Stimulated activated CD4-positive, alpha-beta T cell treated with anti-CD3 and anti-CD28 coated beads, Interleukin-15, amount 100 ng/mL, for 48 hours (primary cell): ENCODE measurements around the gene ALKBH6.

Experiments used
- DNase-seq, 2 donors: peaks; one replicate each; pipeline ENCODE4 v3.0.0-alpha.2; 2020; ENCODE audit warnings: low read depth in 2 of 2

ALKBH6 gene

DNA sequence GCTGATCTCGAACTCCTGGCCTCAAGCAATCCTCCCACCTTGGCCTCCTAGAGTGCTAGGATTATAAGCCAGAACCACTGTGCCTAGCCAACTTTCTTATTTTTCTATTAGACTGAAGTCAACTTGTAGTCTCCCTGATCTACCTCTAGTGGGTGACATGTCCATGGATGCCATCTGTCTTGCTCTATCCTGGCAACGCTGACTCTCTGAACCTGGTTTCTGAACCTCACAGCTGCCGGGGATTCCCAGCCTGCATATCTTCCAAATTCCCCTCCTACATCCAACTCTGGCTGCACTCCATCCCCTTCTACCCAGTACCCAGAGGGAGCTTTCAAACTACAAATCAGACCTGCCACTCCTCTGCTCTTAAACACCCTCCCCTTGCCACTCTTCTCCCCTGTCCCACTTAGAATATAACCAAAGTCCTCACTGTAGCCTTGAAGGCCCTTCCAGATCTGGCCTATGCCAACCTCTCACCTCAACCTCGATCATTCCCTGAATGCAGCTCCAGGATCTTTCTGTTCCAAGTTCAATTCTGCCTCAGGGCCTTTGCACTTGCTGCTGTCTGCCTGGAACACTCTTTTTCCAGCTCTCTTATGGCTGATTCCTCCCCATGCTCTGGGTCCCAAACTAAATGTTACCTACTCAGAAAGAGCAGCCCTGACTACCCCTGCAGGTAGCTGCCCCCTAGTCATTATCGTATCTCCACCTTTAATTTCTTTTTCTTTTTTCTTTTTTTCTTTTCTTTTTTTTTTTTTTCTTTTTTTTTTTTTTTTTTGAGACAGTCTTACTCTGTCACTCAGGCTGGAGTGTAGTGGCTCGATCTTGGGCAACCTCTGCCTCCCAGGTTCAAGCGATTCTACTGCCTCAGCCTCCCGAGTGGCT lies 16.5 kb upstream of the ALKBH6 start:
- no peak for DNase-seq

DNA sequence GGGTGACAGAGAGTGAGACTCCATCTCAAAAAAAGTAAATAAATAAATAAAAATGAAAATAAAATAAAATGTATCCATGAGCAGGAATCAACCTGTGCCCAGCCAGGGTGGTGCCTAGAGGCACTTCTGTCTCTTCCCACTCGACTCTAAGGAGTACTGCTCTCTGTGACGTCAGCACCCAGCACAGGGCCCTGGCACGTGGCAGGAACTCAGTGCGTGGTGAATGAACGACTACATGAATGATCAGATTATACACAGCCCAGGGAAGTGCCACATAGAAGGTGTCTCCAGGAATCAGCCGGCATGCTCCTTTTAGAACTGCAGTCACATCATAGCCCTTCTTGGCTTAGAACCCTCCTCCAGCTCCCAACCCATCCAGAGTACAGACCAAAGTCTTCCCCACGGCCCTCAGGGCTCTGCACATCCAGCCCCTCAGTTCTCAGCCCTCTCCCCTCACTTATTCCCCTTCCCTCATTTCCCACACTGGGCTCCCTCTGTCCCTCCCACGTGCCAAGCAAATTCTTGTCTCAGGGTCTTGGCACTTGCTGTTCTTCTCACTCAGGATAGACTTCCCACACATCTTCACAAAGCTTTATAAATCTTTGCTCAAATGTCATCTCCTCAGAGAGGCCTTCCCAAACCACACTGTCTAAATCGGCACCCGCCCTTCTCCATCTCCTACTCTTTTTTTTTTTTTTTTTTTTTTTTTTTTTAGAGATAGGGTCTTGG lies 14.5 kb upstream of the ALKBH6 start:
- DNase-seq: no peak

DNA sequence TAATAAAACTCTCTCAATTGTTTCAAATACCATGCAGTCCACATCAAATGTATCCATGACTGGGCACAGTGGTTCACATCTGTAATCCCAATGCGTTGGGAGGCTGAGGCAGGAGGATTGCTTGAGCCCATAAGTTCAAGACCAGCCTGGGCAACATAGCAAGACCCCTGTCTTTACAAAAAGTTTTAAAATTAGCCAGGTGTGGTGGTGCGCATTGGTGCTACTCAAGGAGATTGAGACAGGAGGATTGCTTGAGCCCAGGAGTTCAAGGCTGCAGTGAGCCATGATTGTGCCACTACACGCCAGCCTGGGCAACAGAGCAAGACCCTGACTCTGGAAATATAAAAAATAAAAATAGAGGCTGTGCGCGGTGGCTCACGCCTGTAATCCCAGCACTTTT lies 13.7 kb upstream of the ALKBH6 start:
- DNase-seq: no peak

DNA sequence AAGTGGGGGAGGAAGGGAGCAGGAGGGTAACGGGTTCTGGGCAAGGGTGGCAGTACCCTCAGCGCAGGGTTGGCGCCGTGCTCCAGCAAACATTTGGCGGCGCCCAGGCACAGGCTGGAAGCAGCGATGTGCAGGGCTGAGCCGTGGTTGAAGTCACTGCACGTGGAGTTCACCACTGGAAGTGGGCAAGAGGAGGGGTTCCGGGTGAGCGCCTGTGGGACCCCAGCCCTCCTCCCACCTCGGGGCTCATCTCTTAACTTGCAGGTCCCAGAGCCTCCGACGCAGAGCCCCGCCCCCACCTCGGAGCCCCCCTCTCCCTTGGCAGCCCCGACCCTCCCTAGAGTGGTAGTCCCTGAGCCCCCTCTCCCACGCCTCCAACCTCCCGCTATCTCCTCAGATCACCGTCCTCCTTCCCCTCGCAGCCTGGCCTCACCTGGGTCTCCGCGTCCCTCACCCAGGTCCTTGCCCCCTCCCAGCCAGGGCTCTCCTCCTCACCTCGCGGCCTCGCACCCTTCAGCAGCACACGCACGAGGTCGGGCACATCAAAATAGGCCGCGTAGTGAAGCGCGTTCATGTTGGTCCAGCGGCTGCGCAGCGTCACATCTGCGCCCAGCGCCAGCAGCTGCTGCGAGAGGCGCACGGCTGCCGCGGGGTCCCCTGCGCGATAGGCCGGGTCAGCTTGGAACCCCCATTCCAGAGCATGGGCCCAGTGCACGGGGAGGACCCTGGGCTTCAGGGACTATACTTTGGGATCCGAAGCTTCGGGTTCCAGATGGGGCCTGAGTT lies 12.3 kb upstream of the ALKBH6 start:
- DNase-seq: no peak

DNA sequence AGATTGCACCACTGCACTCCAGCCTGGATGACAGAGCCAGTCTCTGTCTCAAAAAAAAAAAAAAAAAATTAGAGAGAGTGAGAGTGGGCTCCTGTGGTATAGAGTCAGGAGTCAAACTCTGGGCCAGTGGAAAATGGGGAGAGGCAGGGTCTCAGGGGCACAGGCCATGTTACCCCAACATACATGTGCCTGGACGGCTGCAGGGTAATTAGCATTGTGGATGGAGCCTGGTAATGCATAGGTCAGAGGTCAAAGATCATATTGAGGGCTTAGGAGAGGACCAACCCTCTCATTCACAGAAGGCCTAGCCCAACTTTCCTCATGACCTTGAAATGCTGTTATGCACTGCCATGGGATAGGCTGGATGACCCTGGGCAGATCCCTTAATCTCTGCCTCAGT lies 11.5 kb upstream of the ALKBH6 start:
- no peak for DNase-seq

DNA sequence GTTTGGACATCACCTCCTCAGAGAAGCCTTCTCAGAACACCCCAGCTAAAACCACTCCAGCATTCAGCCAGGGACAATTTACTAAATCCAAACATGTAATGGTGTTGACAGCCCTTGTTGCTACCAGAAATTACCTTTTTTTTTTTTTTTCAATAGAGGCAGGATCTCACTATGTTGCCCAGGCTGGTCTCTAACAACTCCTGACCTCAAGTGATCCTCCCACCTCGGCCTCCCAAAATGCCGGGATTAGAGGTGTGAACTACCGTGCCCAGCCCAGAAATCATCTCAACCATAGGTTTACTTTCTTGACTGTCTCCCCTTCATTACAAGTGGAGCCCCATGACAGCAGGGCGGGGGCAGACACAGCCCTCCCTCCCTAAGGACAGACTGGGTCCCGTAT lies 9.4 kb upstream of the ALKBH6 start:
- no peak for DNase-seq

DNA sequence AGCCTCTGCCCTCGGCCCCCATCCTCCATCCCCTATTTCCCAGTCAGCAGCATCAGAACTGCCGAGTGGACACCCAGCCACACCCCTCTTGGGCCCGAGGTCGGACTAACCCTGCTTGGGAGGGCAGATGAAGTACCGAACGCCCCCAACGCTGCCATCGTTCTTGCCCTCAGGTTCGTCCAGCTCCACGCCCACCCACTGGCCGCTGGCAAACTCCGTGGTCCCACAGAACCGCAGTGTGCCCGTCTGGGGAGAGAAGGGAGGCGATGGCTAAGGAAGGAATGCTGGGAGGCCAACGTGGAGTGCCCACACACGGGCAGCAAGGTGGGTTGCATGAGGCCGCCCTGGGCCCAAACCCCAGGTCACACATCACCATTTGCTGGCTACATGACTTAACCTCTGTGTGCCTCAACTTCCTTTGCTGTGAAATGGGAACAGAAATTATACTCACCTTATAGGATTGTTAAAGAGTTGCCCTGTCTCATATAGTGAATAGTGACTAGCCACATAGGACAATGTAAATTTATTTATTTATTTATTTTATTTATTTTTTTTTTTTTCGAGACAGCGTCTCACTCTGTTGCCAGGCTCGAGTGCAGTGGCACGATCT lies 5.2 kb upstream of the ALKBH6 start:
- no peak for DNase-seq

DNA sequence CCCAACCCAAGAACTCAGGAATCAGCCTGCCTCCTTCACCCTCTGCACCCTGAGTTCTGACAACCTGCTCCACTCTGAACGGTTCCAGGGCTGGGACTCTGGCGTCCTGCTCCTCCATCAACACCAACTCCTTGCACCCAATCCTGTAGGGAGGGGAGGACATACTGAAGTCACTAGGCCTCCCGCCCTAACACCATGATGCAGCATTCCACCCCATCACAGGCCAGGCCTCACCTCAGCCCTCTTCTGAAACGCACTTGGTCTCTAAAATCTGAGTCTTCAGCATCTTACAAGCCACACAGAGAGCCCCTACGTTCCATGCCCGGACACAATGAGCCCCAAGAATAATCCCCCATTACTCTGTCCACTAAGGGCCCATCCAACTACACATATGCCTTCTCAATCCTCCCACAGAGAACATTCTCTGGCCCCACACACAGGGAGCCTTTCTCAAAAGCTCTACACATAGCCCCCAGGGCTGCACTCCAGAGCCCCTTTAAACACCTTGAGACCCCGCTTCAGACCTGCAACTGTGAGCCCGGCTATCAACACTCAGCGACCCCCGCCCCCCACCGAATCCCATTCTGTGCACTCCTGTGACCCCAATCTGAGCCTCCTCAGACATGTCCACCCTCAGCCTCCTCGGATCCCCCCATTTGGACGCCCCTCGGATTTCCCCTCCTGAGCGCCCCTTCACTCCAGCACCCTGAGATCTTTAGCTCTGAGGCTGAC lies 567 bp downstream of the ALKBH6 start:
- no peak for DNase-seq

DNA sequence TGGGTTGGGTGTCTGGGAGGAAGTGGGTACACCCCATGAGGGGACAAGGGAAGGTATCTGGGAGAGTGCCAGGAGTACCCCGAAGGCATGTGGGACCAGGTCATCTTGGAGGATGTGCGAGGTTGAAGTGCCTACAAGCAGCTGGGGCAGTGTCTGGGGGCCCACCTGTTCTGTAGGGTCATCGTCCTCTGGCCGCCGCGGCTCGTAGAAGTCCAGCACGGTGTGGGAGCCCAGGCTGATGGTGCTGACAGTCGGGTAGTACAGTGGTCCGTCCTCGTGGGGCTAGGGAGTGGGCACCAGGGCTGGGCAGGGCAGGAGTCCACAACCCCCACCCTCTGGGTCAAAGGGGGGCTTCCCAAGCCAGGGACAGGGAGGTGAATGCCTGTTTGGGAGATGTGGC lies 3.6 kb downstream of the ALKBH6 start:
- no peak for DNase-seq

DNA sequence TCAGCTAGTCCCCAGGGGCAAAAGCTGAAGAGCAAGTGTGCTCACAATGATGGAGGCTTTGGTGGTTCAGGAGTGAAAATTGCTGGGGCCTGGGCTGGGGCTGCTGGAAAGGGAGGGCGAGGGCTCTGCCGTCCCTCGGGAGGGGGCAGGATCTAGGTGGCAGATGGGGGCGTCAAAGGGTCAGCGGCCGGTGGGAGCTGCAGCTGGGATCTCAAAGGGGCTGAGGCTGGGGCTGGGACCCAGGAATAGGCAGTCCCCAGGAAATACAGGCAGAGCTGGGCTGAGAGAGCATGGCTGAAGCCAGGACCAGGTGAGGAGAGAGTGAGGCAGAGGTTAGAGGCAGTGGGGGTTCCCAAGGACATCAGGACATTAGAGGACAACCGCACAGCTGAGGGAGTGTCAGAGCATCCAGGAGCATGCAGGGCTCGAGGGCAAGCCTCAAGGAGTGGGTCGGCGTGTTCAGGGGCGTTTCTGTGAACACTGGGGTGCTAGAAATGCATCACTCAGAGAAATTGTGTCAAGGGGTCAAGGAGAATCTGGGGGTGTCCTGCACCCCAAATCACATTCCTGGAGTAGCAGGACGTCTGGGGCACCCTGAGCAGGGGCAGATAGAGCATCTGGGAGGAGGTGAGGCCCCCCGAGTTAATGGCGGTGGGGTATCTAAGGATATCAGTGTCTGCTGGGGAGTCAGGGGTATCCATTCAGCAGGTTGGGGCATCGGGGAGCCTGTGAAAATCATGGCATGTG lies 4.2 kb downstream of the ALKBH6 start:
- no peak for DNase-seq

DNA sequence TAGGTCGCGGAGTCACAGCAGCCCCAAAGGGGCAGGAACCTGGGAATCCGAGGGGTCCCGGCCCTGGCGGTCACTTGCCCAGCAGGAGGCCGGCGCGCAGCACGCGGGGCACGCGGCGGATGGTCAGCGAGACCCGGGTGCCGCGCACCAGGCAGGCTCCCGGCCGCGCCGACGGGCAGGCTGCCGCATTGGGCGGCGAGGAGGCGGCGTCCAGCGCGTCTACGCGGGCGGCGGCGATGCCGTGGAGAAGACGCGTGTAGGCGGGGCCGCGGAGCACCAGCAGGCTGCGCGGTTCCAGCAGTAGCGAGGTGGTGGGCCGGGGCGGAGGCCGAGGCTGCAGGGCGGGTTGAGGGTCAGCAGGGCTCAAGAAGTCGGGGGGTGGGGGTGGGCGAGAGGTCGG lies 4.8 kb downstream of the ALKBH6 start:
- peak in 1 of 2 donors; percentile 45 for DNase-seq

DNA sequence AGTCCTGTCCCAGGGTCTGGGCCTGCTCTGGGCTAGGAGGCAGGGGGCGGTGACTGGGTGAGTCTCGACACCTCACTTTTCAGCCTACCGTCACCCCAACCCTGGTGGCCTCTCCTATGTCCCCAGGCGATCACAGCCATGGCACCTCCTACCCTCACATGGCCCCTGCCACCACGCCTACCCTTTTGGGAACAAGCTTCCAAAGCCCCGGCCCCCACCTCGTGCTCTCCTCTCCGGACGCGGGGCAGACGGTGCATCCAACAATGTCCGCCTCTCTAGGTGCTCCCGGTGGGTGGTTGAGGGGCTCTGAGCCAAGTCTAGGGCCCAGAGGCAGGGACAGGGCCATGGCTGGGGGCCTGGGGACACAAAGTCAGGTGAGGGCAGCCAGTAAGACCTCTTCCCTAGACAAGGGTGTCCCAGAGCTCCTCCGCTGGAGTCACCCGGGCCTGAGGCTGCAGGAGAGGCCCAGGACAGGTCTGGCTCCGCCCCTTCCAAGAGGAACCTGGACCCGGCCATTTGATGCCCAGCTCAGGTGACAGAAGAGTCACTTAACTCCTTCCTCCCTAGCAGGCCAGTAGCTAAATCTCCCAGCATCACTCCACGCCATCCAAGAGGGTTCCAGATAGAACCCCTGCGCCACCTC lies 5.6 kb downstream of the ALKBH6 start, which contains the start of gene SYNE4:
TSS of gene SYNE4 (minus strand) at position 478 of the 643 bp plus-strand sequence. CDS start at position 346, 132 bp downstream.
- no peak for DNase-seq

DNA sequence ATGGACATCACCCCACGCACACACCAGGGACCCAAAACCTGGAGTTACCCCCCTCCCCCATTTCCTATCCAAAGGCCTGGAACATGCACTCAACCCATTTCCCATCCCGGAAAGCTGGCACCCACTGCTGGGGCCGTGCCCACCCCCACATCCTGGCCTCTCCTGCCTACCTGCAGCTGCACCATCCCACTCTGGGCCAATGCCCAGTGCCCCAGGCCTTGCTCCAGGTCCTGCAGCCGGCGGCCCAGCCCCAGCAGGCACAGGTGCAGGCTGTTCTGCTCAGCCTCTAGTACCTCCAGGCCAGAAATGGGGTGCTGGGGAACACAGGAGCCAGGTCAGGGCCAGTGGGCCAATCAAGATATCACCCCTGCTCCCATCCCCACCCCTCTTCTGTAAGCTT lies 7.1 kb downstream of the ALKBH6 start:
- DNase-seq: no peak

DNA sequence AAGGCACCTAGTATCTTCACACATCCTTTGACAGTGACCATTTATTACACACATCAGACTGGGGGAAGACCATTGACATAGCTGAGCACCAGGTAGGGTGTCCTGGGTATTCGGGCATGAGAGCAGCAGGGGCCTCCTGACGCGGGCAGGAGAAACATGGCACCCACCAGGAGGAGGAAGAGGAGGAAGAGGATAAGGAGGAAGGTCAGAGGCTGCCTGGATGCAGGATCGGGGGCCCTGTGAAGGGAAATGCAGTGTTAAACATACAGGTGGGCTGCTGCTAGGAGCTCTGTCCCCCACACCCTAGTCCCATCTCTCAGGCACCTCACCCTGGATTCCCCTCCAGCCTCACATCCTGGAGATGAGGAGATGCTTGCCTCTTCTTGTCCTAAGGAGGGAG lies 10.7 kb downstream of the ALKBH6 start:
- DNase-seq: no peak

DNA sequence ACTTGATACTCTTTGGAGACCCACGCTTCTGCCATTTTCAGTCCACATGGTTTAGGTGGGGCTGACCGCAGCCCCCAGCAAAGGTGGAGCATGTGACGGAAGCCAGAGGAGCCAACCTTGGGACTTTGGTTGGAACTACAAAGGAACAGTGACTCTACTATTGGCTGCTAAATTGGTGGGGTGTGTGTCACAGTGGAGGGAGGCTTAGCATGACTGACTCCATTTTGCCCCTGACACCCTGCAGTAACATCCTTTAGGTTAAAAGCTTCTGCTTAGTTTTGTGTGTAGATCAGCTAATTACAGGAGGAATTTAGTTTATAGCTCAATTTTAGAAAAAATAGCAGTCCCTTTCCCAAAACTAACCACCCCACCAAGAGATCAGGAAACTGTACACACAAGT lies 12.4 kb downstream of the ALKBH6 start:
- DNase-seq: no peak

DNA sequence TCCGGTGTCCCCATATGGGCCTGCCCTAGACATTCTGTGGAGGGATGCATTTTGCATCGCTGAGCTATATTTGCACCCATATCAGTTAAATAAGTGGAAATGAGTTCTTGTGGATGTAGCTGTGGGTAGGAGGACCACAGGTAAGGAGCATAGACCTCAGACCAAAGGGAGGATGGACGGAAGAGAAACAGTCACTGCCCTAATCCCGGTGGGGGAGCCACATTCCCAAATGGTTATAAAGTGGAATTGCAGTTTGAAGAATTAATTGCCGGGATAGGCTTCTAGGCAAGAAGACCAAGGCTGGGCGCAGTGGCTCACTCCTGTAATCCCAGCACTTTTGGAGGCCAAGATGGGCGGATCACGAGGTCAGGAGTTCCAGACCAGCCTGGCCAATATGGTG lies 17.2 kb downstream of the ALKBH6 start:
- DNase-seq: no peak

DNA sequence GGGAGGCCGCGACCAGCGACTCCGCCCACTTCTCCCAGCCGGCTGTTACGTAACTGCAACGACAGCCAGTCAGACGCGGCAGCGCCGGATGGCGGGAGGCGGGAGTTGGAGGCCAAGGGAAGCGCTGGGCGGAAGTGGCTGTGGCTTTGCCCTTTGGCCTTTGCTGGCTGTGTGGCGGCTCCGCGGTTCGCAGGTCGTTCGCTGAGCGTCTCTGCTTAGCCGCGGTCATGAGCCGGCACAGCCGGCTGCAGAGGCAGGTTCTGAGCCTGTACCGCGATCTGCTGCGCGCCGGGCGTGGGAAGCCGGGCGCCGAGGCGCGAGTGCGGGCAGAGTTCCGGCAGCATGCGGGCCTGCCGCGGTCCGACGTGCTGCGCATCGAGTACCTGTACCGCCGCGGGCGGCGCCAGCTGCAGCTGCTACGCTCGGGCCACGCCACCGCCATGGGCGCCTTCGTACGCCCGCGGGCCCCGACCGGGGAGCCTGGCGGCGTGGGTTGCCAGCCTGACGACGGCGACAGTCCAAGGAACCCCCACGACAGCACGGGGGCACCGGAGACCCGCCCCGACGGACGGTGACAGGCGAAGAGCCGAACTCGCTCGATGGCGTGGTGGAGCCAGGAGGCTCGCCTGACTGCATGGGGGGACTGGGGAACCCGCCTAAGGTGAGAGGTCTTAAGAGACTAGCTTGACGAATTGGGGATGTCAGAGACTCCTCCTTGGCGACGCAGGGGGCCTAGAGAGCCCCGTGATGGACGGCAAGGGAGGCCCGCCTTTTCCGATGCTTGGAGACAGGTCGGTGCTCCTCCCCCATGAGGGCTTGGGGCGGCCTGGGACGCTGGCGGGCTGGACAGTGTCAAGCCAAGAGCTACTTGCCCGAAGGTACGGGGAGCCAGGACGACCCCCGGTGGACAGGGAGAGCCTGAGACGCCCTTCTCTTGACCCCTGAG lies 18.7 kb downstream of the ALKBH6 start, which contains the start of gene SDHAF1:
TSS of gene SDHAF1 (plus strand) at position 141 of the 946 bp plus-strand sequence. CDS start at position 228, 87 bp downstream.
- peak; percentile 91 to 96 for DNase-seq

DNA sequence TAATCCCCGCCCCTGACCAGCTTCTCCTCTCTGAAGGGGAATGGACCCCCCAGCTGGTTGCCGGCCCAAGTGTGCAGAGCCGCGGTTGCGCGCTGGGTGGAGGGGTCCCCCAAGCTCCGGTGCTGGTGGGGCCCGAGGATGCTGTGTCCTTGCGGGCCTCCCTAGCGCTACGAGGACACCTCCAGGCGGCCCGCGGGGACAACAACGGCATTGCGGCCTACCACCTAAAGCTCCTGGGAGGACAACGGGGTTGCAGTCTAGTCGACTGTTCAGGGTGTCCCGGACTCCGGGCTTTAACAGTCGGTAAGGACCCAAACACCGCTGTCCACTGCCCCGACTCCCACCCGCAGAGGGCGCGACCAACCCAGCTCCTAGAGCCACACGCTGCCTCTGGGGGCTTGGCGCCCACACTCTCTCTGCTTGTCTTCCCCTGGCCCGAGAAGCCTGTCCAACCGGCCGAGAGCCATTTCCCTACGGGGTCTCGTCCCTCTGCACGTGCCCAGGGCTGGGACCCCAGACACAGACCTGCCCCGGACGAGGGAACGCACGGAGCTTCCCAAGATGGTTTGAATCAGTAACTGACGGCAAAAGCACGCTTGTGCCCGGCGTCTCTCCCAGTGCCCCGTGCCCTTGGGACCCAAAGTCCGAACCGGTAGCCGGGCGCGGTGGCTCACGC lies 20.0 kb downstream of the ALKBH6 start:
- DNase-seq: no peak
